BE2C (cell line): ENCODE measurements around the gene ZC3H12C.

ENCODE experiments used
- DNase-seq: peaks from one replicate; pipeline ENCODE4 v3.0.0-alpha.2; 2020
- H3K27me3 ChIP-seq: fragments of 250-450 bp; sonication (Bioruptor Pico); 2 replicates; pipeline ENCODE4 v1.5.1; 2020; ENCODE audit warnings: mild to moderate bottlenecking
- H3K36me3 ChIP-seq: fragments of 250-450 bp; sonication (Bioruptor Pico); 2 replicates; pipeline ENCODE4 v1.5.1; 2020; ENCODE audit warnings: mild to moderate bottlenecking
- H3K4me1 ChIP-seq: fragments of 250-450 bp; sonication (Bioruptor Pico); 2 replicates; pipeline ENCODE4 v1.5.1; 2020
- H3K4me3 ChIP-seq: 2 replicates; pipeline ENCODE4 v1.5.1; 2011; ENCODE audit warnings: low read depth, low read length
- H3K9me3 ChIP-seq: fragments of 250-450 bp; sonication (Bioruptor Pico); 2 replicates; pipeline ENCODE4 v1.5.1; 2020
- TF ChIP-seq, protein P1 (sequence below): IDR thresholded peaks from 2 replicates; pipeline ENCODE4 v1.5.1; 2012; ENCODE audit warnings: mild to moderate bottlenecking, low read depth, low read length

The ZC3H12C gene

DNA sequence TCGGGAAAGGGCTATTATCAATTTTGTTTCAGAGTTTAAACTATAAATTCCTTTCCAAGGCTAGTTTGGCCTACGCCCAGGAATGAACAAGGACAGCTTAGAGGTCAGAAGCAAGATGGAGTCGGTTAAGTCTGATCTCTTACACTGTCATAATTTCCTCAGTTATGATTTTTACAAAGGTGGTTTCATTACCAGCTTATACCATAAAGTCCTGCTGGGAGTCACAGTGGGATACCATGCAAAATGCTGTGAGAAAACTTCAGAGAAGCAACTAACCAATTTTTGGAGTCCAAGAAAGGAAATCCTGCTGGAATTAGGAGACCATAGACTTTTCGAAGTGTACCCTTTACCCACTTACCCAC lies 17.4 kb upstream of the ZC3H12C start:
- no peak for DNase-seq
- no peak overlapping the region for H3K4me3 ChIP-seq
- no peaks in the 10 kb centered on the region for H3K9me3 ChIP-seq
- H3K4me1 ChIP-seq = peaks cover 6% of the 10 kb centered on the region
- H3K27me3 ChIP-seq = no peaks in the 10 kb centered on the region
- H3K36me3 ChIP-seq = no peaks in the 10 kb centered on the region
- TF ChIP-seq, protein P1, sequence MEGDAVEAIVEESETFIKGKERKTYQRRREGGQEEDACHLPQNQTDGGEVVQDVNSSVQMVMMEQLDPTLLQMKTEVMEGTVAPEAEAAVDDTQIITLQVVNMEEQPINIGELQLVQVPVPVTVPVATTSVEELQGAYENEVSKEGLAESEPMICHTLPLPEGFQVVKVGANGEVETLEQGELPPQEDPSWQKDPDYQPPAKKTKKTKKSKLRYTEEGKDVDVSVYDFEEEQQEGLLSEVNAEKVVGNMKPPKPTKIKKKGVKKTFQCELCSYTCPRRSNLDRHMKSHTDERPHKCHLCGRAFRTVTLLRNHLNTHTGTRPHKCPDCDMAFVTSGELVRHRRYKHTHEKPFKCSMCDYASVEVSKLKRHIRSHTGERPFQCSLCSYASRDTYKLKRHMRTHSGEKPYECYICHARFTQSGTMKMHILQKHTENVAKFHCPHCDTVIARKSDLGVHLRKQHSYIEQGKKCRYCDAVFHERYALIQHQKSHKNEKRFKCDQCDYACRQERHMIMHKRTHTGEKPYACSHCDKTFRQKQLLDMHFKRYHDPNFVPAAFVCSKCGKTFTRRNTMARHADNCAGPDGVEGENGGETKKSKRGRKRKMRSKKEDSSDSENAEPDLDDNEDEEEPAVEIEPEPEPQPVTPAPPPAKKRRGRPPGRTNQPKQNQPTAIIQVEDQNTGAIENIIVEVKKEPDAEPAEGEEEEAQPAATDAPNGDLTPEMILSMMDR = no peak

DNA sequence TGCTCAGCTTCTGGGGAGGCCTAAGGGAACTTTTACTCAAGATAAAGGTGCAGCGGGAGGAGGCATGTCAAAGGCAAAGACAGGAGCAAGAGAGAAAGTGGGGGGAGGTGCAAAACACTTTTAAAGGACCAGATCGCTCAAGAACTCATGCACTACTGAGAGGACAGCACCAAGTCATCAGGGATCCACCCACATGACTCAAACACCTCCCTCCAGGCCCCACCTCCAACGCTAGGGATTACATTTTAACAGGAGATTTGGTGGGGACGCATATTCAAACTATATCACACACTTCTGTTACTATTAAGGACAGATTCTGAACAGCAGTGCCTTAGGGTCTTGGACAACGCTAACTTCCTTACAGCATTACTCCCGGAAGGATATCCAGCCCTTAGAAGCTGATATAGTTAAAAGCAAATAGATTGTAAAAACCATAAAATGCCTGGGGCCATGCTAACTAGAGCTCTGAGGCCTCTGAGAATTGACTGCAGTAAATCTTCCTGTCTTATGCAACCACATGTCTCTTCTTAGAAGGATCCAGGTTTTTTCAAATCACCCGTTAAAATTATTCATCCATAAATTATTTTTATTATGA lies 16.7 kb upstream of the ZC3H12C start:
- TF ChIP-seq, protein P1 = no peak
- DNase-seq = no peak
- Histone ChIP-seq H3K9me3 (no peaks in the 10 kb centered on the region), H3K27me3 (no peaks in the 10 kb centered on the region), H3K4me1 (peaks cover 6% of the 10 kb centered on the region), H3K36me3 (no peaks in the 10 kb centered on the region), H3K4me3 (no peak overlapping the region)

DNA sequence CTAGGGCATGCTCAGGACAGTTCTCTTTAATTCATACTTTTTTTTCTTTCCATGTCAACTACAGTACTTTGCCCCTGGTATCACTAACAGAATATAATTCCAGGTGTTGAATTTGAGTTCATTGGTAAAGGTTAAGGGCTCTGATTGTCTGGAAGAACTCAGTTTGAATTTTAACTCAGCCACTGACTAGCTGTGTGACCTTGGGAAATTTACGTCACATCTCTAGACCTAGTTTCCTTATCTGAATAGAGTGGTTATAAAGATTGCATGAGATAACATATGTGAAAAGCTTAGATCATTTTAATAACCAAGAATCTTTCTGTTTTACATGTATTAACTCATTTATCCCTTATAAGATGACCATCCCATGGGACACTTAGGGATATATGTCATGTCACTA lies 15.8 kb upstream of the ZC3H12C start:
- DNase-seq = no peak
- H3K36me3 ChIP-seq = no peaks in the 10 kb centered on the region
- H3K27me3 ChIP-seq = no peaks in the 10 kb centered on the region
- no peaks in the 10 kb centered on the region for H3K9me3 ChIP-seq
- peaks cover 6% of the 10 kb centered on the region for H3K4me1 ChIP-seq
- TF ChIP-seq, protein P1 = no peak
- no peak overlapping the region for H3K4me3 ChIP-seq

DNA sequence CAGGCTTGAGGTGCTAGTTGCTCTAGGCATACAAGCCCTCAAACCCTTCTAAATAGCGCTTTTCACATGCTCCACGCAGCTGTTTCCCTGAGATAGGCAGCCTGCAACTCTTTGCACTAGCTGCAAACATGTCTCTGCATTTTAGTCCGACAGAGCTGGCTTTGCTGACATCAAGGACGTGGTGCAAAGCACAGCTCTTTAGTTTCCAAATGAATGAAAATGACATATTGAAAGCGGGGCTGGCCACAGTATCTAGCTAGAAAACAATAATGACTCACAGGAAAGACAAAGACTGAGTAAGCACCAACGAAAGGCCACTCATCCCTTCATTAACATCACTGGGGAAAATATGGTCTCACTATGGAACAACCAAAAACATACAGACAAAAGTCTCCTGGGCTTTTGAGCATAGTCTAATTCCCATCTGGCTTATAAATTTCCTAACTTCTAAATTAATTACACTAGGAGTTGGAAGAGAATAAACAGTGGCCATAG lies 15.3 kb upstream of the ZC3H12C start:
- Histone ChIP-seq H3K4me3 (no peak overlapping the region), H3K4me1 (peaks cover 6% of the 10 kb centered on the region), H3K27me3 (no peaks in the 10 kb centered on the region), H3K36me3 (no peaks in the 10 kb centered on the region), H3K9me3 (no peaks in the 10 kb centered on the region)
- TF ChIP-seq, protein P1 = no peak
- no peak for DNase-seq

DNA sequence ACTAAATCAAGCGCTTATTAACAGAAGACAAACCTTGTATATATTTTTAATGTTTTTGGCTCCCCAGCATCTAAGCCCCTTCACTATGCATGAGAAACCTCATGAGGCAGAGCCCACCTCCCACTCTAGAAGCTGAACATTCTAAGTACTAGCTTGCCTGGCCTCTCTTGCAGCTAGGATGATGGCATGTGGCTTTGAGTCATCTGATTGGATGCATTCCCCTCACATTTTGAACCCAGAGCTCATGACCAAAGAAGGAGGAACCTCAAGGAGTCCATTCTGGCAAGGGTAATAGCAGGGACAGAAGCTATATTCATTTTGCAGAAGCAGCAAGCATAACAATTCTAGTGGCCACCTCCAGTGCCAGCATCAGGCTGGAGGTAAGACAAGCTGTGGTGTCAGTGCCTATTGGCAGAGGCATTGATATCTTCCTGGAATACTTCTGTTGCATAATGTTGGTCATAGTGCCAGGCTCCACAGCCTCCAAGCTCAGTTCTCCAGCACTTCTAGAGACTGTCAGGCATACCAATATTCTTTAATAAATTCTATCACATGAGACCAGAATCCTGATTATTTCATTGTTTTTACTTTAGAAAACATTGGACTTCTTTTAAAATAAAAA lies 14.2 kb upstream of the ZC3H12C start:
- TF ChIP-seq, protein P1 = no peak
- DNase-seq = no peak
- Histone ChIP-seq H3K9me3 (no peaks in the 10 kb centered on the region), H3K36me3 (no peaks in the 10 kb centered on the region), H3K4me3 (no peak overlapping the region), H3K4me1 (peaks cover 6% of the 10 kb centered on the region), H3K27me3 (no peaks in the 10 kb centered on the region)

DNA sequence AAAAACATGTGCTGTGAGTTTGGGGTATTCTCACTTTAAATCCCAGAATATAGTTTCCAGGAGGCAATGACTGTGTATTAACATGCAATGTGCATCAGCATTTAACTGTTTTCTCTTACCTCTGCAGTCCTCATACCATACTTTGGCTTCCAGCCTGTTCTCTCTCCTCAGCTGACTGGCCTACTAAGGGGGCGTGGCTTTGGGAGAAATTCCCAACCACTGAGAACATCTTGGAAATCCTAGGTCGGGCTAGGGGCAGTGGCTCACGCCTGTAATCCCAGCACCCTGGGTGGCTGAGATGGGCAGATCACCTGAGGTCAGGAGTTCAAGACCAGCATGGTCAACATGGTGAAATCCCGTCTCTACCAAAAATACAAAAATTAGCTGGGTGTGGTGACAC lies 13.5 kb upstream of the ZC3H12C start:
- no peaks in the 10 kb centered on the region for H3K27me3 ChIP-seq
- H3K9me3 ChIP-seq = no peaks in the 10 kb centered on the region
- H3K4me1 ChIP-seq = peaks cover 6% of the 10 kb centered on the region
- H3K36me3 ChIP-seq = no peaks in the 10 kb centered on the region
- no peak overlapping the region for H3K4me3 ChIP-seq
- TF ChIP-seq, protein P1 = no peak
- DNase-seq = no peak
